A549 (cell line): ENCODE data around the gene FAAH2. TPM values are rescaled to one million over a fixed set of nuclear protein-coding genes. Genes with fewer than 3 reads are reported as not detected.

Experiments
- ATAC-seq, 2 experiments: fragments of 200-7000 bp in 1 of 2; fragments of >200 bp in 1 of 2; cut with Nextera tagmentation in 1 of 2; cut with Tn5 transposase in 1 of 2; 3 replicates each; pipeline versions ENCODE4 v1.8.0 to v1.9.1; 2018 to 2020; ENCODE audit warnings: mild to moderate bottlenecking in 1 of 2, moderate library complexity in 1 of 2
- CTCF ChIA-PET: fragments of 300-600 bp; sonication (Branson Sonifier 250); formaldehyde crosslinking; extraction: SDS; loops from one replicate; lab custom pipeline; 2021; ENCODE audit warnings: antibody characterized with exemption, inconsistent platforms; lab: Yijun Ruan, JAX
- POLR2A ChIA-PET: fragments of 350-600 bp; formaldehyde crosslinking; extraction: SDS; loops from one replicate; lab custom pipeline; 2021; ENCODE audit warnings: antibody characterized with exemption, inconsistent platforms; lab: Yijun Ruan, JAX
- DNase-seq, 2 experiments: peaks; one replicate each; pipeline versions ENCODE4 v3.0.0 to v3.0.0-alpha.2; 2011 to 2016; ENCODE audit warnings: low read depth in 1 of 2, low spot score in 1 of 2
- FAIRE-seq: peaks from 2 replicates; lab custom pipeline; 2011; peaks lifted over from hg19 to GRCh38; lab: Jason Lieb, UNC
- H3K27ac ChIP-seq, 2 experiments: fragments of >200 bp; sonication (Bioruptor Twin); formaldehyde crosslinking; 3 replicates each; pipeline ENCODE4 v1.5.1; 2016 to 2017
- H3K4me1 ChIP-seq: fragments of >200 bp; sonication (Bioruptor Twin); formaldehyde crosslinking; 3 replicates; pipeline ENCODE4 v1.6.1; 2016
- H3K4me2 ChIP-seq: fragments of >200 bp; sonication (Bioruptor Twin); formaldehyde crosslinking; 3 replicates; pipeline ENCODE4 v1.6.1; 2016
- H3K4me3 ChIP-seq: fragments of >200 bp; sonication (Bioruptor Twin); formaldehyde crosslinking; 3 replicates; pipeline ENCODE4 v1.5.1; 2016
- H3K9me3 ChIP-seq: fragments of >200 bp; sonication (Bioruptor Twin); formaldehyde crosslinking; 3 replicates; pipeline ENCODE4 v1.6.1; 2016
- CBX2 ChIP-seq: fragments of 200-600 bp; sonication (generic); IDR thresholded peaks from 2 replicates; pipeline ENCODE4 v1.6.1; 2016; ENCODE audit warnings: low read depth, mild to moderate bottlenecking, borderline replicate concordance
- CEBPB ChIP-seq, 2 experiments: fragments of >200 bp in 1 of 2; sonication (Bioruptor Twin) in 1 of 2; formaldehyde crosslinking in 1 of 2; IDR thresholded peaks; 2 replicates each; pipeline ENCODE4 v1.6.1; 2012 to 2016
- CHD2 ChIP-seq: fragments of 150-350 bp; IDR thresholded peaks from 2 replicates; pipeline ENCODE4 v1.6.1; 2014; ENCODE audit warnings: low read length; ENCODE audit not compliant: partially characterized antibody
- CTCF ChIP-seq: fragments of >200 bp; sonication (Bioruptor Twin); formaldehyde crosslinking; IDR thresholded peaks from 3 replicates; pipeline ENCODE4 v1.5.1; 2016
- EHMT2 ChIP-seq: fragments of 200-600 bp; sonication (generic); IDR thresholded peaks from 2 replicates; pipeline ENCODE4 v1.6.1; 2016; ENCODE audit warnings: antibody characterized with exemption, low read depth, mild to moderate bottlenecking, moderate library complexity
- FOSB ChIP-seq: fragments of 250-450 bp; sonication (Bioruptor Pico); IDR thresholded peaks from 2 replicates; pipeline ENCODE4 v1.5.0; 2020; ENCODE audit warnings: mild to moderate bottlenecking, moderate library complexity
- GATA3 ChIP-seq: IDR thresholded peaks from 2 replicates; pipeline ENCODE4 v1.6.1; 2012; ENCODE audit warnings: borderline replicate concordance
- HDAC2 ChIP-seq: fragments of 200-600 bp; sonication (generic); IDR thresholded peaks from 2 replicates; pipeline ENCODE4 v1.6.1; 2016
- HMGXB4 ChIP-seq: fragments of 250-450 bp; sonication (Bioruptor Pico); IDR thresholded peaks from 2 replicates; pipeline ENCODE4 v1.5.0; 2021; ENCODE audit warnings: mild to moderate bottlenecking, moderate library complexity, borderline replicate concordance
- MYC ChIP-seq: IDR thresholded peaks from 2 replicates; pipeline ENCODE4 v1.6.1; 2012; ENCODE audit warnings: mild to moderate bottlenecking, inconsistent platforms, low read length, improper control_type of control experiment, borderline replicate concordance
- NR3C1 ChIP-seq: fragments of >200 bp; sonication (Bioruptor Twin); formaldehyde crosslinking; IDR thresholded peaks from 3 replicates; pipeline ENCODE4 v1.6.1; 2017
- PBX3 ChIP-seq: IDR thresholded peaks from 2 replicates; pipeline ENCODE4 v1.6.1; 2012
- PHF8 ChIP-seq: fragments of 200-600 bp; sonication (generic); IDR thresholded peaks from 2 replicates; pipeline ENCODE4 v1.6.1; 2016; ENCODE audit warnings: low read depth, mild to moderate bottlenecking, antibody characterized with exemption, moderate library complexity, borderline replicate concordance
- POLR2AphosphoS2 ChIP-seq: conservative IDR thresholded peaks from 2 replicates; pipeline ENCODE4 v1.6.1; 2012; ENCODE audit warnings: low read length, improper control_type of control experiment, inconsistent platforms
- RFX5 ChIP-seq: fragments of 450-650 bp; IDR thresholded peaks from 2 replicates; pipeline ENCODE4 v1.7.1; 2014; ENCODE audit warnings: antibody characterized with exemption, mild to moderate bottlenecking, moderate library complexity
- SREBF2 ChIP-seq: fragments of 450-650 bp; IDR thresholded peaks from 2 replicates; pipeline ENCODE4 v1.6.1; 2014; ENCODE audit warnings: mild to moderate bottlenecking, moderate library complexity
- TP53 ChIP-seq: fragments of 250-450 bp; sonication (Bioruptor Pico); IDR thresholded peaks from 2 replicates; pipeline ENCODE4 v1.5.0; 2021; ENCODE audit warnings: mild to moderate bottlenecking, moderate library complexity
- USF2 ChIP-seq: fragments of 450-650 bp; IDR thresholded peaks from 2 replicates; pipeline ENCODE4 v1.6.1; 2014; ENCODE audit warnings: antibody characterized with exemption
- ZNF302 ChIP-seq: fragments of 250-450 bp; sonication (Bioruptor Pico); IDR thresholded peaks from 2 replicates; pipeline ENCODE4 v1.9.0; 2021; ENCODE audit warnings: inconsistent platforms, mild to moderate bottlenecking, moderate library complexity
- ZSCAN20 ChIP-seq: fragments of 250-450 bp; sonication (Bioruptor Pico); IDR thresholded peaks from 2 replicates; pipeline ENCODE4 v1.8.0; 2022; ENCODE audit warnings: mild to moderate bottlenecking, moderate library complexity
- WGBS: methylation state at CpG from one replicate; pipeline ENCODE4 v1.1.6; 2017; ENCODE audit errors: missing lambda C conversion rate; 5-methylcytosine and 5-hydroxymethylcytosine counted together
- polyA plus RNA-seq, 4 experiments: library from polyadenylated mRNA; depleted of rRNA in 3 of 4; stranded (reverse); fragments of >200 nt; fragmentation: RNase III in 1 of 4; extraction: RNeasy Plus Mini Kit Qiagen cat#74134 plus additional on column Dnase treatment in 1 of 4; gene quantifications; 2 replicates in 3 of 4; 3 replicates in 1 of 4; pipeline ENCODE4 v1.2.3, GENCODE V29; 2011 to 2017

Gene FAAH2
- polyA plus RNA-seq, 2 of the 4 experiments (the other 2 are of a cell fraction): 0.09 to 0.52 TPM

GRCh38 chrX:57366430-57366829, 79.9 kb downstream of the FAAH2 start:
- 0% methylated on average over 2 of the region's 4 CpGs for WGBS
- CTCF ChIA-PET: no interaction called here

GRCh38 chrX:57367649-57368048, 81.1 kb downstream of the FAAH2 start:
- ChIA-PET CTCF (no interaction called here), POLR2A (no interaction called here)
- Histone ChIP-seq H3K4me3 (no peak overlapping the region), H3K27ac (no peak overlapping the region), H3K9me3 (no peaks in the 10 kb centered on the region), H3K4me2 (no peak overlapping the region), H3K4me1 (no peaks in the 10 kb centered on the region)
- ATAC-seq (no peak), FAIRE-seq (no peak), DNase-seq (no peak)
- 0% methylated on average over 1 of the region's 1 CpG for WGBS
- no peak for TF ChIP-seq ZNF302 (CRISPR knock-in tag)
- no peak for TF ChIP-seq PHF8
- no peak for TF ChIP-seq HMGXB4
- TF ChIP-seq RFX5: no peak
- TF ChIP-seq CTCF: no peak

More at GRCh38 chrX:57366430-57366829, 79.9 kb downstream of the FAAH2 start:
- TF ChIP-seq USF2 (no peak), TP53 (no peak), ZNF302 (CRISPR knock-in tag) (no peak), MYC (no peak), CHD2 (no peak), FOSB (CRISPR knock-in tag) (no peak), GATA3 (no peak), ZSCAN20 (CRISPR knock-in tag) (no peak), CEBPB (IDR thresholded peaks at IDR 0.05) (no peak), PBX3 (no peak)
- Histone ChIP-seq H3K27ac (no peak overlapping the region), H3K4me1 (no peaks in the 10 kb centered on the region), H3K9me3 (no peaks in the 10 kb centered on the region), H3K4me3 (no peak overlapping the region), H3K4me2 (no peak overlapping the region)
- FAIRE-seq: no peak
- ATAC-seq: no peak
- POLR2A ChIA-PET: no interaction called here
- DNase-seq: no peak

- H3K4me2 ChIP-seq: no peak overlapping the region
- H3K4me3 ChIP-seq: no peak overlapping the region
- no CpG with 5 or more reads among the region's 1 CpG for WGBS
- POLR2A ChIA-PET: no interaction called here
- no peak for TF ChIP-seq NR3C1
- H3K27ac ChIP-seq: no peak overlapping the region
- CTCF ChIA-PET: no interaction called here
- DNase-seq (no peak), FAIRE-seq (no peak), ATAC-seq (no peak)
- no peaks in the 10 kb centered on the region for H3K9me3 ChIP-seq
- no peaks in the 10 kb centered on the region for H3K4me1 ChIP-seq
Measured at GRCh38 chrX:57368158-57368557, 81.7 kb downstream of the FAAH2 start.

GRCh38 chrX:57379296-57379695, 92.8 kb downstream of the FAAH2 start:
- H3K4me3 ChIP-seq: no peak overlapping the region
- POLR2A ChIA-PET: no interaction called here
- whole genome bisulfite sequencing: 44% methylated on average over 4 of the region's 4 CpGs
- DNase-seq: no peak
- TF ChIP-seq CHD2 (no peak), HDAC2 (no peak), SREBF2 (no peak), FOSB (CRISPR knock-in tag) (no peak), POLR2AphosphoS2 (no peak), CBX2 (no peak), EHMT2 (no peak)
- TF ChIP-seq, all 56 proteins: peak for 0
- Histone ChIP-seq H3K4me1 (no peaks in the 10 kb centered on the region), H3K27ac (no peak overlapping the region), H3K4me2 (no peak overlapping the region), H3K9me3 (no peaks in the 10 kb centered on the region)
- no peak for FAIRE-seq
- no peak for ATAC-seq
- CTCF ChIA-PET: no interaction called here
